NCI-H2196 treated with DMSO at 0.1 percent for 48 hours (cell line): ENCODE results near the gene SDK2.
"Not testable (repeated sequence)": the region's sequence is repeated elsewhere in the genome, so short reads cannot be mapped to it uniquely, and the experiment has no call there.

ENCODE experiments used
- DNase-seq: peaks from one replicate; lab custom pipeline; 2025; ENCODE audit not compliant: unreplicated experiment; lab: John Stamatoyannopoulos, UW

SDK2 gene

GRCh38 chr17:73312887-73313286, 331.4 kb downstream of the SDK2 start:
- not testable (repeated sequence) for DNase-seq

- peak; percentile 80 for DNase-seq
Observed at GRCh38 chr17:73311781-73312641, 332.2 kb downstream of the SDK2 start, which contains the start of gene CDC42EP4. TSS of gene CDC42EP4 (minus strand) at chr17:73312001. CDS start at chr17:73286500, 25,501 bp downstream.

- DNase-seq: no peak
Observed at GRCh38 chr17:73311428-73311780, 332.8 kb downstream of the SDK2 start.

- DNase-seq: no peak
Observed at GRCh38 chr17:73309727-73310596, 334.3 kb downstream of the SDK2 start.

GRCh38 chr17:73308959-73309358, 335.3 kb downstream of the SDK2 start:
- DNase-seq: not testable (repeated sequence)

DNA sequence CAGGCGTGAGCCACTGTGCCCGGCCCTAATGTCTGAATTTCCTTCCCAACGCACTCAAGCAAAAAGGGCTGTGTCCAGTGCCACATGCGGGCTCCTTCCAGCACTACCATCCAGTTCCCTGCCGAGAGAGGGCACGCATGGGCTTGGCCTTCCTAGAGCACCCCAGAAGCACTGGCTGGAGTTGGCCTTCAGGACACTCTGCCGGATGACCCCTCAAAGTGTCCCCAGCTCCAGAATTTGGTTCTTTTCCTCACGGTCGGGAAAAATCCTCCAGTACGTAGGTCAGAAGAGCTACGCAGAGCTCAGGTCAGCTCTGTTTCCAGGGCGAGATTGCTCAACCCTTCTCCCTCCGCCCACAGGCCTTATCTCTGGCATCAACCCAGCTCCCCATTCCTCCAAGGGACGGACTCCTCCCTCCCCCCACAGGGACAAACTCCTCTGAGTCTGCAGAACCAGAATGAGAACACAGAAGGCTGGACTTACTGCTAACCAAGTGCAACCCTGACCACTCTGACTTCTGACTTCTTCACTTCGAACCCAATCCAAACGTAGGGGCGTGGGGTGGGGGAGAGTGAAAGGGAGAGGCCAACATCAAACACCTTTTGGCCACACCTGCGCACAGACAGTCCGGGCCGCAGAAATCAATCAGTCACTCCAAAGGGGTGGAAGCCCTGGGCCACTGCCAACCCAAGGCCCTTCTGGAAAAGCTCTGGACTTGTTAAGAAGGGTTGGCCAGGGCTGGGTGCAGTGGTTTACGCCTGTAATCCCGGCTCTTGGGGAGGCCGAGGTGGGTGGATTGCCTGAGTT, 336.0 kb downstream of the SDK2 start:
- DNase-seq: peak; percentile 43

- peak; percentile 21 for DNase-seq
Observed at GRCh38 chr17:73307130-73307529, 337.1 kb downstream of the SDK2 start.

GRCh38 chr17:73305845-73306836, 338.1 kb downstream of the SDK2 start:
- no peak for DNase-seq

DNA sequence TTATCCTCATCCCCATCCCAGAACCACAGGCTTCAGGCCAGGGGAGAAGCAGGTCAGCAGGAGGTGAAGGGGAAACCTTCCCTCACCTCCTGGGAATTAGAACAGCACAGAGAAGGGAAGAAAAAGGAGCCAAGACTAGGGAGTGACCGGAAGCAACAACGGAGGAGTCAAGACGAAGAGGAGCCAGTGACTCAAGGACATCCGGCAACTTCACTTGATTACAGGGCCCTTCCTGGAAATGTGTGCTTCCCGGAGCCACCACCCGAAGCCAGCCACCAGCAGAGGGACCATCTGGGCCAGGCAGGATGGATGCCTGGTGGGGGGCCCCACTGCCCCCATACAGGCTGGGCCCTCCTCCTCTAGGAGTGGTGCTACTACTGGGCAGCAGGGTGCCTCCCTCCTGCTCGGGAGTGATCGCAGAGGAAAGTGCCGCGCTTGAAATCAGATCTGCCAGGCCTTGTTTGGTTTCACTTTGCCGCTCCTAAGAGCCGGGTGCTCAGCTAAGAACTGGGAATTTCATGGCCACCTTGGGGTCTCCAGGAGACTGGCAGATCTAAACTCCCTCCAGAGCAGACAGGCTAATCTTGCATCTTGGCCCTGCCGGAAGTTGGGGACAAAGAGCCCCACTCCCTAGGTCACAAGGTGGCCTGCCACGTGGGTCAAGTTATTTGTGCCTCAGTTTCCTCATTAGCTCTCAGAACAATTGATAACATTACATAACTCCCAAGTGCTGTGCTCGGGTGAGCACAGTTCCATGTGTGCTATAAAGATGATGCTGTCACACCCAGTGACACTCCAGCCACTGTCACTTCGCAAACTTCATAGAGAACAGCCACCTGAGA, 339.1 kb downstream of the SDK2 start:
- DNase-seq: peak; percentile 39

GRCh38 chr17:73304438-73304837, 339.8 kb downstream of the SDK2 start:
- no peak for DNase-seq

GRCh38 chr17:73302189-73302588, 342.1 kb downstream of the SDK2 start:
- DNase-seq: no peak

DNA sequence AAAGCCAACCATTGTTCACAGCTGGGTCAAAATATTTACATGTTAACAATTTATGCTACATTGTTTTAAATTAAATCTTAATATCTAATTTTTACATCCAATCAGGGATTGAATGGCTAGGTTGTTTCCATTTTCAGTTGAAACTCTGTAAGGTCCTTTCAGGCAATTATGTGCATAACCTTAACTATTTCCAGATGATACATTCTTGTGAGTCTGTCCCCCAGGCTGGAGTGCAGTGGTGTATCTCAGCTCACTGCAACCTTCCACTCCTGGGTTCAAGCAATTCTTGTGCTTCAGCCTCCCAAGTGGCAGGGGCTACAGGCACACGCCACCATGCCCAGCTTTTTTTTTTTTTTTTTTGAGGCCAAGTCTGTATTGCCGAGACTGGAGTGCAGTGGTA, 342.9 kb downstream of the SDK2 start:
- DNase-seq: no peak

DNA sequence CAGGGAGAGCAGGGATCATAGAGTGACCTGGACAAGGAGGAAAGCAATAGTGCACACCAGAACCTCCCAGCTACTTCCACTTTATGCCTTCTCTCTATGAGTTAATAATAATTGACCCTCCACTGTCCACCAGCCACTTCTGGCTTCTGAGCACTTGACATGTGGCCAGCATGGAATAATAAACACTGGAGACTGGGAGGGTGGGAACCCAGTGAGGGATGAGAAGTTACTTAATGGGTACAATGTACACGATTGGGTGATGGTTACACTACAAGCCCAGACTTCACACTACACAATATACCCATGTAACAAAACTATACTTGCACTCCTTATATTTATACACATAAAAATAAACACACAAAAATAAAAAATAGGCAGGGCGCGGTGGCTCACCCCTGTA, 343.9 kb downstream of the SDK2 start:
- DNase-seq: no peak

- no peak for DNase-seq
Observed at GRCh38 chr17:73297934-73298861, 346.0 kb downstream of the SDK2 start.

GRCh38 chr17:73293480-73293911, 350.7 kb downstream of the SDK2 start:
- DNase-seq: no peak

GRCh38 chr17:73293031-73293430, 351.2 kb downstream of the SDK2 start:
- DNase-seq: no peak

GRCh38 chr17:73292031-73292531, 352.2 kb downstream of the SDK2 start:
- no peak for DNase-seq
